ENCODE measurements around the gene KCTD3. TPM values are rescaled to one million over a fixed set of nuclear protein-coding genes. Genes with fewer than 3 reads are reported as not detected.

KCTD3 gene
- total RNA-seq, 4 donors from 2014 or later, result 61.0 to 80.5 (median 65.2) TPM

- Histone ChIP-seq H3K27ac (replicated peaks in 1 of 4) (no peak overlapping the region), H3K9me3 (no peaks in the 10 kb centered on the region), H3K36me3 (peaks cover 8 to 60% (median 29%) of the 10 kb centered on the region in 4 donors), H3K4me3 (no peak overlapping the region), H3K27me3 (no peaks in the 10 kb centered on the region), H3K4me1 (peaks cover 0 to 15% (median 14%) of the 10 kb centered on the region in 4 donors)
- no peak for DNase-seq (ENCODE audit: extremely low spot score)
- TF ChIP-seq CTCF (IDR thresholded peaks at IDR 0.05) (no peak), POLR2A (IDR thresholded peaks at IDR 0.05; ENCODE audit: low read depth) (no peak), EP300 (IDR thresholded peaks at IDR 0.05) (no peak), POLR2AphosphoS5 (IDR thresholded peaks at IDR 0.05) (no peak)
- intact Hi-C loops (cut with DNase I), result no loop called here
- WGBS, result 74% methylated on average over 4 of the region's 4 CpGs
Observed at GRCh38 chr1:215589650-215590435, 22.7 kb downstream of the KCTD3 start.

DNA sequence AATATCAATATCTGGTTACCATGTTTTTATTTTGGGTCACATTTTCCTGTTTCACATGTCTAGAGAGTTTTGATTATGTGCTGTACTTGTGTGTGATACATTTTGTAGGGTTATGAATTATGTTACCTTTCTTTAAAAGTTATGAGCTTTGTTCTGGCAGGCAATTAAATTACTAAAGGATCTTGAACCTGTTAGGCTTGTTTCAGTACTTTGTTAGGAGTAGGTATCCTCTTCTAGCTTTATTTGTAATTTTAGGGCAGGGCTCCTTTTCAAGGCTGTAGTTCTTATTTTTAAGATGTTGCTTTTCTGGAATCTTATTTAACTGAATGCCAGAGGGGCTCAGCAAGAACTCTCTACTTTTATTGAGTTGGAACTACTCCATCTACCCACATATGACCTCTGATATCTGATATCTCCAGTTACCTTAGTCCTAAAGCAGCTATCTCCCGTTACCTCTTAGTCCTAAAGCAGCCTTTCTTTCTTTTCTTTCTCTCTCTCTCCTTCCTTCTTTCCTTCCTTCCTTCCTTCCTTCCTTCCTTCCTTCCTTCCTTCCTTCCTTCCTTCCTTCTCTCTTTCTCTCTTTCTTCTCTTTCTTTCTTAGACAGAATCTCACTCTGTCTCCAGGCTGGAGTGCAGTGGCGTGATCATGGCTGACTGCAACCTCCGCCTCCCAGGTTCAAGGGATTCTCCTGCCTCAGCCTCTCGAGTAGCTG is 23.8 kb downstream of the KCTD3 start:
- intact Hi-C loops (cut with DNase I), result no loop called here
- H3K4me1 ChIP-seq, result peaks cover 0 to 18% (median 17%) of the 10 kb centered on the region in 4 donors
- H3K27me3 ChIP-seq, result no peaks in the 10 kb centered on the region
- H3K27ac ChIP-seq (replicated peaks in 1 of 4), result no peak overlapping the region
- no peak for DNase-seq (ENCODE audit: extremely low spot score)
- peaks cover 8 to 57% (median 27%) of the 10 kb centered on the region in 4 donors for H3K36me3 ChIP-seq
- H3K4me3 ChIP-seq, result no peak overlapping the region
- 97% methylated on average over 4 of the region's 4 CpGs for WGBS
- no peaks in the 10 kb centered on the region for H3K9me3 ChIP-seq
- TF ChIP-seq POLR2AphosphoS5 (IDR thresholded peaks at IDR 0.05) (no peak), EP300 (IDR thresholded peaks at IDR 0.05) (no peak), CTCF (IDR thresholded peaks at IDR 0.05) (no peak), POLR2A (IDR thresholded peaks at IDR 0.05; ENCODE audit: low read depth) (no peak)

DNA sequence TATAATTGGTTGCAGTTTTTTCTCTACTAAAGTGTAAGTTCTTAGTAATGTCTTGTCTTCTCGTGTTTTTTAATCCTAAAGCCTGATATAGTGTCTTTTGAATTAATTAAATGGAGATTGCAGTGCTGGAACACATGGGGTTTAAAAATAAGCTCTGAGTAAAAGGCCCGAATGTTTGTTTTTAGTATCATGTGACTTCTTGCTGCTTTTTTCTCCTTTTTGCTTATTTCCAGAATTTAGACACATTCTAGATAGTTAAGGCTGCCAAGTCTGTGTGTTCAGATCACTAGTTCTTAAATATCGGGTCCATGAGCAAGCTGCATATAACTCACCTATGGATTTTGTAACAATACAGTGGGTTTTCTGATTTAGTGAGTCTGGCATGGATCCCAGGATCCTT is 27.5 kb downstream of the KCTD3 start:
- H3K9me3 ChIP-seq, result no peaks in the 10 kb centered on the region
- H3K36me3 ChIP-seq, result peaks cover 0 to 45% (median 24%) of the 10 kb centered on the region in 4 donors
- H3K27me3 ChIP-seq, result no peaks in the 10 kb centered on the region
- no peak for DNase-seq (ENCODE audit: extremely low spot score)
- no peak overlapping the region for H3K4me3 ChIP-seq
- TF ChIP-seq CTCF (IDR thresholded peaks at IDR 0.05), result no peak
- no peak for TF ChIP-seq POLR2AphosphoS5 (IDR thresholded peaks at IDR 0.05)
- no peak for TF ChIP-seq EP300 (IDR thresholded peaks at IDR 0.05)
- no peak for TF ChIP-seq POLR2A (IDR thresholded peaks at IDR 0.05; ENCODE audit: low read depth)
- H3K27ac ChIP-seq (replicated peaks in 1 of 4), result no peak overlapping the region
- H3K4me1 ChIP-seq, result peaks cover 3 to 34% (median 26%) of the 10 kb centered on the region in 4 donors
- intact Hi-C loops (cut with DNase I), result no loop called here
- 61% methylated on average over 3 of the region's 3 CpGs for WGBS

GRCh38 chr1:215595231-215595630 is 28.1 kb downstream of the KCTD3 start:
- 98% methylated on average over 2 of the region's 2 CpGs for WGBS
- peaks cover 0 to 41% (median 23%) of the 10 kb centered on the region in 4 donors for H3K36me3 ChIP-seq
- no peak for DNase-seq (ENCODE audit: extremely low spot score)
- H3K27ac ChIP-seq (replicated peaks in 1 of 4), result no peak overlapping the region
- no peak overlapping the region for H3K4me3 ChIP-seq
- peaks cover 5 to 38% (median 31%) of the 10 kb centered on the region in 4 donors for H3K4me1 ChIP-seq
- no peaks in the 10 kb centered on the region for H3K27me3 ChIP-seq
- no peak for TF ChIP-seq POLR2A (IDR thresholded peaks at IDR 0.05; ENCODE audit: low read depth)
- no peak for TF ChIP-seq EP300 (IDR thresholded peaks at IDR 0.05)
- no peak for TF ChIP-seq CTCF (IDR thresholded peaks at IDR 0.05)
- TF ChIP-seq POLR2AphosphoS5 (IDR thresholded peaks at IDR 0.05), result no peak
- intact Hi-C loops (cut with DNase I), result no loop called here
- H3K9me3 ChIP-seq, result no peaks in the 10 kb centered on the region

Data from esophagus muscularis mucosa (tissue), 4 donors.